Neural crest cell (in vitro differentiated cells): Measurements from ENCODE around the gene LRMDA. TPM values are rescaled to one million over a fixed set of nuclear protein-coding genes. Genes with fewer than 3 reads are reported as not detected.

Experiments
- DNase-seq: peaks from one replicate; pipeline ENCODE4 v3.0.0; 2021; ENCODE audit warnings: low read depth, mixed read lengths, low spot score
- H3K27ac Mint-ChIP-seq: one replicate; pipeline ENCODE4 v1.8.0; 2021; ENCODE audit warnings: mild to moderate bottlenecking, mixed read lengths; ENCODE audit not compliant: unreplicated experiment
- H3K27me3 Mint-ChIP-seq: 2 replicates; pipeline ENCODE4 v1.8.0; 2021; ENCODE audit warnings: low read depth, mild to moderate bottlenecking, mixed read lengths
- H3K36me3 Mint-ChIP-seq: 2 replicates; pipeline ENCODE4 v1.8.0; 2021; ENCODE audit warnings: low read depth, mild to moderate bottlenecking, mixed read lengths
- H3K4me1 Mint-ChIP-seq: 2 replicates; pipeline ENCODE4 v1.8.0; 2021; ENCODE audit warnings: mixed read lengths
- H3K4me3 Mint-ChIP-seq: one replicate; pipeline ENCODE4 v1.8.0; 2021; ENCODE audit warnings: mild to moderate bottlenecking, mixed read lengths
- H3K9me3 Mint-ChIP-seq: 2 replicates; pipeline ENCODE4 v1.8.0; 2021; ENCODE audit warnings: mixed read lengths
- CTCF ChIP-seq: fragments of 200-600 bp; sonication (generic); conservative IDR thresholded peaks from 2 replicates; pipeline ENCODE4 v1.5.0; 2021; ENCODE audit warnings: antibody characterized with exemption, mild to moderate bottlenecking
- total RNA-seq: library from RNA; stranded (reverse); gene quantifications from 2 replicates; pipeline ENCODE4 v1.2.1, GENCODE V29; 2021

The LRMDA gene
- total RNA-seq, 1 donor from 2014 or later, result 3.1 TPM

- no peaks in the 10 kb centered on the region for H3K36me3 Mint-ChIP-seq
- H3K9me3 Mint-ChIP-seq, result no peaks in the 10 kb centered on the region
- peaks cover 40% of the 10 kb centered on the region for H3K4me1 Mint-ChIP-seq
- no peak for DNase-seq
- no peaks in the 10 kb centered on the region for H3K27me3 Mint-ChIP-seq
- H3K27ac Mint-ChIP-seq, result peak overlapping the region; percentile 13
- H3K4me3 Mint-ChIP-seq, result no peak overlapping the region
- TF ChIP-seq CTCF, result no peak
These were observed 180.0 kb downstream of the LRMDA start for GRCh38 chr10:75611172-75611992.

- H3K9me3 Mint-ChIP-seq, result no peaks in the 10 kb centered on the region
- no peak overlapping the region for H3K4me3 Mint-ChIP-seq
- TF ChIP-seq CTCF, result no peak
- H3K36me3 Mint-ChIP-seq, result no peaks in the 10 kb centered on the region
- peaks cover 40% of the 10 kb centered on the region for H3K4me1 Mint-ChIP-seq
- no peak for DNase-seq
- H3K27ac Mint-ChIP-seq, result peak overlapping the region; percentile 13
- no peaks in the 10 kb centered on the region for H3K27me3 Mint-ChIP-seq
These were observed 180.6 kb downstream of the LRMDA start for GRCh38 chr10:75611993-75612372.

- Mint-ChIP-seq H3K4me3 (no peak overlapping the region), H3K27ac (peak overlapping the region; percentile 39), H3K27me3 (no peaks in the 10 kb centered on the region), H3K36me3 (no peaks in the 10 kb centered on the region), H3K4me1 (peaks cover 40% of the 10 kb centered on the region), H3K9me3 (no peaks in the 10 kb centered on the region)
- DNase-seq, result no peak
- no peak for TF ChIP-seq CTCF
These were observed 181.7 kb downstream of the LRMDA start for GRCh38 chr10:75612904-75613684.

GRCh38 chr10:75613685-75614504 is 182.5 kb downstream of the LRMDA start:
- Mint-ChIP-seq H3K4me1 (peaks cover 40% of the 10 kb centered on the region), H3K4me3 (peak overlapping the region; percentile 7), H3K36me3 (no peaks in the 10 kb centered on the region), H3K27ac (peak overlapping the region; percentile 84), H3K9me3 (no peaks in the 10 kb centered on the region), H3K27me3 (no peaks in the 10 kb centered on the region)
- no peak for TF ChIP-seq CTCF
- DNase-seq, result no peak

GRCh38 chr10:75616076-75616475 is 184.7 kb downstream of the LRMDA start:
- peaks cover 34% of the 10 kb centered on the region for H3K4me1 Mint-ChIP-seq
- no peaks in the 10 kb centered on the region for H3K9me3 Mint-ChIP-seq
- TF ChIP-seq CTCF, result no peak
- H3K27me3 Mint-ChIP-seq, result no peaks in the 10 kb centered on the region
- no peak overlapping the region for H3K4me3 Mint-ChIP-seq
- DNase-seq, result no peak
- no peaks in the 10 kb centered on the region for H3K36me3 Mint-ChIP-seq
- no peak overlapping the region for H3K27ac Mint-ChIP-seq
